BLaER1 (cell line): Measurements from ENCODE around the gene WTIP.

Source experiments
- H3K27ac ChIP-seq: shearing (Covaris generic); formaldehyde crosslinking; 2 replicates; pipeline ENCODE4 v1.8.1; 2022
- H3K27me3 ChIP-seq: shearing (Covaris generic); formaldehyde crosslinking; 2 replicates; pipeline ENCODE4 v1.8.1; 2022
- H3K36me3 ChIP-seq: shearing (Covaris generic); formaldehyde crosslinking; 2 replicates; pipeline ENCODE4 v1.8.1; 2022
- H3K4me1 ChIP-seq: shearing (Covaris generic); formaldehyde crosslinking; 2 replicates; pipeline ENCODE4 v1.8.1; 2022
- H3K4me2 ChIP-seq: shearing (Covaris generic); formaldehyde crosslinking; 2 replicates; pipeline ENCODE4 v1.8.1; 2022
- H3K4me3 ChIP-seq: shearing (Covaris generic); formaldehyde crosslinking; 2 replicates; pipeline ENCODE4 v1.8.1; 2022
- H3K9ac ChIP-seq: shearing (Covaris generic); formaldehyde crosslinking; 2 replicates; pipeline ENCODE4 v1.8.1; 2022
- H3K9me3 ChIP-seq: shearing (Covaris generic); formaldehyde crosslinking; 2 replicates; pipeline ENCODE4 v1.8.1; 2022
- H4K20me1 ChIP-seq: shearing (Covaris generic); formaldehyde crosslinking; 2 replicates; pipeline ENCODE4 v1.8.1; 2022
- Cebpa-rat ChIP-seq: shearing (Covaris generic); IDR thresholded peaks from 2 replicates; pipeline ENCODE4 v1.8.1; 2022

The WTIP gene

GRCh38 chr19:34493038-34493648, 11.6 kb downstream of the WTIP start:
- no peak overlapping the region for H3K9ac ChIP-seq
- TF ChIP-seq Cebpa-rat: no peak
- H3K4me1 ChIP-seq: peaks cover 4% of the 10 kb centered on the region; the same call in 1 of the 2 replicates
- H3K36me3 ChIP-seq: peaks cover 8% of the 10 kb centered on the region; the same call in 1 of the 2 replicates
- no peak overlapping the region for H3K4me2 ChIP-seq
- no peaks in the 10 kb centered on the region for H4K20me1 ChIP-seq
- H3K9me3 ChIP-seq: no peaks in the 10 kb centered on the region
- H3K27me3 ChIP-seq: no peaks in the 10 kb centered on the region
- no peak overlapping the region for H3K4me3 ChIP-seq
- no peak overlapping the region for H3K27ac ChIP-seq

- no peaks in the 10 kb centered on the region for H4K20me1 ChIP-seq
- no peak overlapping the region for H3K4me2 ChIP-seq
- H3K4me3 ChIP-seq: no peak overlapping the region
- peaks cover 8% of the 10 kb centered on the region; the same call in 1 of the 2 replicates for H3K4me1 ChIP-seq
- H3K9ac ChIP-seq: no peak overlapping the region
- H3K27me3 ChIP-seq: no peaks in the 10 kb centered on the region
- TF ChIP-seq Cebpa-rat: no peak
- no peaks in the 10 kb centered on the region for H3K9me3 ChIP-seq
- no peak overlapping the region for H3K27ac ChIP-seq
- H3K36me3 ChIP-seq: peaks cover 8% of the 10 kb centered on the region; the same call in 1 of the 2 replicates
Measured at GRCh38 chr19:34493649-34494044, 12.1 kb downstream of the WTIP start.

- no peak overlapping the region for H3K9ac ChIP-seq
- H3K27ac ChIP-seq: no peak overlapping the region
- H3K4me2 ChIP-seq: no peak overlapping the region
- TF ChIP-seq Cebpa-rat: no peak
- H3K4me3 ChIP-seq: no peak overlapping the region
- peaks cover 8% of the 10 kb centered on the region; the same call in 1 of the 2 replicates for H3K4me1 ChIP-seq
- H3K36me3 ChIP-seq: peaks cover 8% of the 10 kb centered on the region; the same call in 1 of the 2 replicates
- no peaks in the 10 kb centered on the region for H4K20me1 ChIP-seq
- no peaks in the 10 kb centered on the region for H3K27me3 ChIP-seq
- H3K9me3 ChIP-seq: no peaks in the 10 kb centered on the region
Measured at GRCh38 chr19:34494601-34495000, 13.0 kb downstream of the WTIP start.

GRCh38 chr19:34495416-34495815, 13.9 kb downstream of the WTIP start:
- Histone ChIP-seq H3K4me2 (no peak overlapping the region), H3K4me1 (peaks cover 8% of the 10 kb centered on the region; the same call in 1 of the 2 replicates), H3K36me3 (peaks cover 8% of the 10 kb centered on the region; the same call in 1 of the 2 replicates), H4K20me1 (no peaks in the 10 kb centered on the region), H3K9me3 (no peaks in the 10 kb centered on the region), H3K9ac (no peak overlapping the region), H3K4me3 (no peak overlapping the region), H3K27me3 (no peaks in the 10 kb centered on the region), H3K27ac (no peak overlapping the region)
- TF ChIP-seq Cebpa-rat: no peak

GRCh38 chr19:34497112-34497805, 15.7 kb downstream of the WTIP start:
- no peak for TF ChIP-seq Cebpa-rat
- Histone ChIP-seq H3K9me3 (no peaks in the 10 kb centered on the region), H3K36me3 (peaks cover 8% of the 10 kb centered on the region; the same call in 1 of the 2 replicates), H3K27me3 (peaks cover 5% of the 10 kb centered on the region; the same call in 1 of the 2 replicates), H4K20me1 (no peaks in the 10 kb centered on the region), H3K9ac (no peak overlapping the region), H3K4me3 (no peak overlapping the region), H3K4me1 (peaks cover 16% of the 10 kb centered on the region), H3K4me2 (no peak overlapping the region), H3K27ac (no peak overlapping the region)

- TF ChIP-seq Cebpa-rat: no peak
Measured at GRCh38 chr19:34499155-34499834, 17.7 kb downstream of the WTIP start.

GRCh38 chr19:34500656-34501120, 19.1 kb downstream of the WTIP start:
- H3K9me3 ChIP-seq: no peaks in the 10 kb centered on the region
- no peak overlapping the region for H3K9ac ChIP-seq
- peaks cover 5% of the 10 kb centered on the region; the same call in 1 of the 2 replicates for H3K27me3 ChIP-seq
- H4K20me1 ChIP-seq: no peaks in the 10 kb centered on the region
- H3K27ac ChIP-seq: no peak overlapping the region
- H3K4me3 ChIP-seq: no peak overlapping the region
- TF ChIP-seq Cebpa-rat: no peak
- H3K4me2 ChIP-seq: no peak overlapping the region
- peaks cover 16% of the 10 kb centered on the region for H3K4me1 ChIP-seq
- no peaks in the 10 kb centered on the region for H3K36me3 ChIP-seq

More at GRCh38 chr19:34499155-34499834, 17.7 kb downstream of the WTIP start:
- Histone ChIP-seq H3K27me3 (peaks cover 5% of the 10 kb centered on the region; the same call in 1 of the 2 replicates), H3K4me1 (peaks cover 16% of the 10 kb centered on the region), H3K9me3 (no peaks in the 10 kb centered on the region), H3K9ac (no peak overlapping the region), H4K20me1 (no peaks in the 10 kb centered on the region), H3K36me3 (no peaks in the 10 kb centered on the region), H3K4me2 (no peak overlapping the region), H3K4me3 (no peak overlapping the region), H3K27ac (no peak overlapping the region)

- Histone ChIP-seq H3K9ac (no peak overlapping the region), H3K4me2 (peak overlapping the region; percentile 67), H3K36me3 (no peaks in the 10 kb centered on the region), H3K27me3 (peaks cover 5% of the 10 kb centered on the region; the same call in 1 of the 2 replicates), H3K9me3 (no peaks in the 10 kb centered on the region), H3K27ac (no peak overlapping the region), H4K20me1 (no peaks in the 10 kb centered on the region), H3K4me1 (peaks cover 16% of the 10 kb centered on the region), H3K4me3 (no peak overlapping the region)
- TF ChIP-seq Cebpa-rat: no peak
Measured at GRCh38 chr19:34501339-34502320, 20.1 kb downstream of the WTIP start.
